HG03064 (cell line): ENCODE data around the gene APOL1.
"Not testable (repeated sequence)": the region's sequence is repeated elsewhere in the genome, so short reads cannot be mapped to it uniquely, and the experiment has no call there.

Experiments
- ATAC-seq: cut with Tn5 transposase; IDR thresholded peaks from one replicate; pipeline ENCODE4 v1.9.1; 2021; ENCODE audit warnings: low read depth; ENCODE audit not compliant: unreplicated experiment

APOL1 gene

DNA sequence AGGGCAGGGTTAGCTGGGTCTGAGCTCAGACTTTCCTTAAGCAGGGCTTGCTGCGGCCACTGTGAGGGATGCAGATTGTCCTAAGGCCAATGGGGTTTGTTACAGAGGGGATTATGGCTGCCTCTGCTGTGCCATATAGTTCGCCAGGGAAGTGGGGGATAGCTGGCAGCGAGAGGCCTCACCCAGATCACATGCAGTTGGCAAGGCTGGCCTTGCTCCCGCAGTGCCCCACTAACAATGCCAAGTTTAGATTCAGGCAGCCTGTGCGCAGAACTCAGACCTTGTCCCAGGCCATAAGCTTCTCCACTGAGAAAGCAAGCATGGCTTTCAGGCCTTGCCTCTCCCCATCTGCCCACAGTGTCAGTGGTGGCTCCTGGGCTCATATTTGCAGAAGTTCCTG, 8.9 kb upstream of the APOL1 start:
- ATAC-seq = no peak

DNA sequence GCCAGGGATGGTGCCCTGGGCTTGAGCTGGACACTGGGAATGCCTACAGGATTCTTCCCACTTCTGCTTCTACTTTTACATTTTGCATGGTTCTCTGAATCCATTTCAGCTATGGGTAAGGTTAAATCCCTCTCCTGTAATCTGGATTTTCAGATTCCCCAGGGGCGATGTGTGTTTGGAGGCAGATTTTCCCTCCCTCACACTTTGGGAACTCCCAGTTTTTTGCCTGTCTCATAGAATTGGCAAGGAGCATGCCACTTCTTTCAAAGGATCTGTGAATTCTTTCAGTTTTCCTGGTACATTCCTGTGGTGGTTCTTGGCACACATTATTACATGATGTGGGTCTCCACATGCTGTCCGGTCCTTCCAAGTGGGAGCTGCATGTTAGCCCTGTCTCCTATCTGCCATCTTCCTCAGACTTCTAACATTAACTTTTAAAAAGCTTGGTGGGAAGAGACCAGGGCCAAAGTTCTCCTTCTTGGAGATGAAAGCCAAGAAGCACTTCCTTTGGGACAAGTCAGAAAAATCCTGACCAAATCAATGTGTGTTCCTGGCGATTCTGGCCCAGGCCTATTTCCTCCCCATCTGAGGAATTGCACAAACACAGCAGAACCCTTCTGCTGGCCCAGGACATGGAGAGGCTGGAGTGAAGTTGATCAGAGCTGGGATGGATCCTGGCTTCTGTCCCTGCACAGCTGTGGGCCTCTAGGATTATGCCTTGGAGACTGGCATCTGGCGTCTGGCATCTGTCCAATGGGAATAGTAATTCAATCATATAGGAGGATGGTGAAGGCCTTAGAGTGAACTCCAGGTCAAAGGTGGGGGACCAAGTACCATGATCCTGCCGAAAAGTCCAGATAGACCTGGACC, 8.2 kb upstream of the APOL1 start:
- ATAC-seq = no peak

- no peak for ATAC-seq
These were observed 7.1 kb upstream of the APOL1 start for GRCh38 chr22:36245805-36246356.

DNA sequence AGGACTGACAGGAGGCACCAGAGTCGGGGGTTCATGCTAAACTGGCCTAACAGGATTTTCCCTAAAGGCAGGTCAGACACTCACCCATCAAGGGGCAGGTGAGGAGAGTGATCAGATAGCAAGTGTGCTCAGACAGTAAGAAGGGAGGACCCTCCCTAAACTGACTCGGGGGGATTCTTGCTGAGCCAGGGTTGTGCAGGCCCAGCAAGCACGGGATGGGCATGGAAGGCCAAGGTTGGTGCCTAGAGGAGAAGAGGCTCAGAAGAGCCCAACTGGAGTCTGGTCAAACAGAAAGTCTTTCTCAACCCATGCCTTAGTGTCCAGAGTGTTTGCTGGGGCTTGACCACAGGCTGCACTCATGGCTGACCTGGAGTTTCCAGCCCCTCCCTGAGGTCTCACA, 6.2 kb upstream of the APOL1 start:
- no peak for ATAC-seq

GRCh38 chr22:36247955-36248354, 5.0 kb upstream of the APOL1 start:
- ATAC-seq = no peak

- ATAC-seq = no peak
These were observed 3.8 kb upstream of the APOL1 start for GRCh38 chr22:36249160-36249559.

GRCh38 chr22:36250292-36250960, 2.5 kb upstream of the APOL1 start:
- ATAC-seq = not testable (repeated sequence)

DNA sequence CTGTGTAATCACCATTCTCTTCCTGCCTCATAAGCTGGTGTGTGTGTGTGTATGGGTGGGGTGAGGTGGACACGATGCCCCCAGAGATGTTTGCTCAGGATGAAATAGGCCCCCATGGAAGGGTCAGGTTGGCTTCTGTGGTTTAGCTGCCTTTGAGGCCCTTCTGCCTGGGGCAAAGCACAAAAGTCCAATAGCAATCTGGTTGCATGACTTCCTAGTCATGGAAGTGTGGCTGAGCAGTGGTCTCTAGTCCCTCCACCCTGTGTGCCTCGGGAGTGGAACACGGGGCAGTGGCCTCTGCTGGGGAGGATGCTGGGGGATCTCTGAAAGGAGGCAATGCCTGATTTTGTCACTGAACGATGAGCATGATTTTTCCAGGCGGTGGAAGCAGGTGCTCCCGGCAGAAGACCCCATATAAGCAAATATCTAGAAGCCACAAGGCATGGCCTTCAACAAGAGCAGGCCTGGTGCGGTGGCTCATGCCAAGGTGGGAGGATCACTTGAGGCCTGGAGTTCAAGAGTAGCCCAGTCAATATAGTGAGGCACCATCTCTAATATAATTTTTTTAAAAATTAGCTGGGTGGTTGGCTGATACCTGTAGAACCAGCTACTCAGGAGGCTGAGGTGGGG, 839 bp upstream of the APOL1 start:
- not testable (repeated sequence) for ATAC-seq

DNA sequence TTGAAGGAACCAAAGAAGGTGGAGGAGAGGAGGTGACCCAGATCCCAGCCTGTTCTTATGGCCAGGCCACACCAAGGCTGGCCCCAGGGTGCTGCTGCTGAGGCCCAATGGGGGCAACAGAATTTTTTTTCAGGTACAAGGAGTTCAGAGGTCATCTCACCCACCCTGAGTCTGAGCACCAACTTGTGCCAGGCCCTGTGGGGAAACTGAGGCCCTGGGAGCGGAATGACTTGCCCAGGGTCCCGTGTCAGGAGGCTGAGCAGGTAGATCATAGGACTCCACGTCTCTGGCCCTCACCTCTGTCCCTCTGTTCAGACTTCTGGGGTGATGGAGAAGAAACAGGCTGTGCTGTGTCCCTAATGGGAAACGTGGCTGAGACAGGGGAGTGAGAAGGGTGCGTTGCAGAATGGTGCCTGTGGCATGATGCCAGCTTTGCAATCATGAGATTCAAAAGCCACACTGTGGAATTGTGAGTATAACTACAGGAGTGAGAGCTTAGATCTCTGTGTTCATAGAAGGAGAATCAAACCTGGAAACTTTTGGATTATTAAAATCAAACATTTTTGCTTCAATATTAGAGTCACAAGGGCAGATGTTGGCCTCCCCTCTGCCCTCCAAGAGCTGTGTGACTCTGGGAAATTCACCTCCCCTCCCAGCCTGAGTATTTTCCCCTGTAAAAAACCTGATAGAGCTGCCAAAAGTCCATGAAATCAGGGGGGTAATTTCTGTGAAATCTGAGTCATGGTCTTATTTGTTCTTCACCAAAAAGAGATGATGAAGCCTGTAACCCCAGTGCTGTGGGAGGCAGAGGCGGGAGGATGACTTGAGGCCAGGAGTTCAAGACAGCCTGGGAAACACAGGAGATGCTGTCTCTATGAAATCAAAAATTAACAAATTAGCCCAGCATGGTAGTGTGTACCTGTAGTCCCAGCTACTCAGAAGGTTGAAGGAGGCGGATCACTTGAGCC, 874 bp downstream of the APOL1 start:
- ATAC-seq = no peak

GRCh38 chr22:36255572-36255971, 2.6 kb downstream of the APOL1 start:
- ATAC-seq = not testable (repeated sequence)

DNA sequence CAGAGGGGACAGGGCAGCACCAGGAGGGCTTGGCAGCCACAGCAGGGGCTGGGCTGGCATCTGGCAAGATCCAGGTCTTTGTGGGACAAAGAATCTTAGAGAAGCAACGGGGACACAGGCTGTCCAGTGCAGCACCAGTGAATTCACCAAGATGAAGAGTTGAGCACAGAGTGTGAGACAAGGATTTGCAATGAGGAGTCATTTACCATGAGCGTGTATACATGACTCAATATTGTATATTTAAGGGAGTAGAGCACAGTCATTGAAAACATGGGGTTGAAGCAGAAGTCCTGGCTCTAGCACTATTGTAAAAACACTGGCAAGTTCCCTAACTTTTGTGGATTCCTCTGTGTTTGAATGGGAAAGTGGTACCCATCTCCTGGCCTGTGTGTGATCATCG, 3.5 kb downstream of the APOL1 start:
- ATAC-seq = no peak

- ATAC-seq = no peak
These were observed 4.4 kb downstream of the APOL1 start for GRCh38 chr22:36257308-36257707.

GRCh38 chr22:36257948-36258670, 5.2 kb downstream of the APOL1 start:
- no peak for ATAC-seq

DNA sequence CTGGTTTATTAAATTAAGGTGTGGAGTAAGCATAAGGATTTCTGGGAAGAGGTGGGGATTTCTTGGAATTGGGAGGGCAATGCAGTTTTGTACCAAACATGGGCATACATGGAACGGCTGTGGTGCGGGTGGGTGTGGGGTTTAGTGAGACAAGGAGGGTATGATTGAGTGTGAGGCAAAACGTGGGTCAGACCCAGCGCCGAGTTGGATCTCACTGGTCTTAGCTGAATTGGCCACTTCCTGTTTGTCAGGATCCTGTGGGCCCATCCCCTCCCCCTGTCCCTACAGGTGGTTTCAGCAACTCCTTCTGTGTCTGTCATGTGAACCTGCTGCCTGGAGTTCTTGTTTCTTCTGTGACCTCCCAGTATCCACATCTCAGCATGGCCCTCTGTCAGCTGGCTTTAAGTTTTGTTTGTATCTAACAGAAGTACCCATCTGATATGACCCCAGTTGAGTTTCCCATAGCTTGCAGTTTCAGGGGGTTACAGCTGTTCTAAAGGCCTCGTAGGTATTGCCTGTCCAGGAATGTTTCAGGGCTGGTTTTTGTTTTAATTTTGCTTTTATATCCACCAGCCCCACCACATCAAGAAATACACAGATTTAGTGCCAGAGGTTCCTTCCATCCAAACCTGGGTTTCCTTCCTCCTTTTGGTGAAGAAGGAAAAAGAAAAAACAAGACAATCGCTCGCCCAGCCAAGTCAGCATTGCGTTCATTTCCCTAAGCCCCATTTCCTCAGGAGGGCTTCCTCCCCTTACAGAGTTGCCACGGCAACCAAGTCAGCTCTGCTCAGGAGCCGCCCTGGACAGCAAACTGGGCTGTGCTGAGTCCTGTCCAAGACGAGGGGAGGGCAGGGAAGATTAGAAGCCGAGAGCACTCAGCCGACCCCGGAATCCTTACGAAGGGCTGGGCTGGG, 6.0 kb downstream of the APOL1 start:
- no peak for ATAC-seq

GRCh38 chr22:36259615-36260300, 6.8 kb downstream of the APOL1 start:
- no peak for ATAC-seq

DNA sequence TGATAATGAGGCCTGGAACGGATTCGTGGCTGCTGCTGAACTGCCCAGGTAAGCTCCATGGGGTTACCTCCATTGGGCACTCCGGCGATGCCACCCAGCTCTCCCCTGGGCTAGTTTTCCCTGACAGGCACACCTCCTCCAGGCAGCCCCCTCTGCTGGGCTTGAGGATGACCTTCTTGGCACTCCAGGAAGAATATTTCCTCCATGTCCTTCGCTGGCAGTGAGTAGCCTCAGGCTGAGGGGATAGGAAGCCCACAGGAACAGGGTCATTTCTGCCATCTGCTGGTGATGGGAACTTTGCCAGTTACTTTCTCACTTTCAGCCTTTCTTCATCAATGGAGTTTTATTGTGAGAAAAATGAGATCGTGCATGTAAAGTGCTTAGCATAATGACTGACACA, 8.7 kb downstream of the APOL1 start:
- not testable (repeated sequence) for ATAC-seq

- not testable (repeated sequence) for ATAC-seq
These were observed 9.4 kb downstream of the APOL1 start for GRCh38 chr22:36262307-36262706.

DNA sequence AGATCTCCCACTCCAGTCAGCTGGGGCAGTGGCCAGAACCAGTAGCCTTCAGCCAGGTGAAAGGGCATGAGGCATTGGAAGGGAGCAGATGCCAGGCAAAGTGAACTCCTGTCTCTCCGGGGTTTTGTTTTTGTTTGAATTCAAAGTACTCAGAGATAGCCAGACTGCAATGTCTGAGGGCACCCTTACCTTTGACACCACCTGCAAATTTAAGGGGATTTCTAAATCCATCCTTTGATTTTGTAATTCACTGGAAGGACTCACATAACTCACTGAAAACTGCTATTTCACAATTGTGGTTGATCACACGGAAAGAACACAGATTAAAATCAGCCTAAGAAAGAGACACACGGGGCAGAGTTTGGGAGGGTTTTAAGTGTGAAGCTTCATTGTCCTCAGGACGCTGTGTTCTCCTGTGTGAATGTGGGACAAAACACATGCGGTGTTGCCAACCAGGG, 10.3 kb downstream of the APOL1 start:
- not testable (repeated sequence) for ATAC-seq
